Activated CD4-positive, alpha-beta T cell treated with anti-CD3 and anti-CD28 coated beads for 36 hours (primary cell): Measurements from ENCODE around the gene MORF4L1. TPM values are rescaled to one million over a fixed set of nuclear protein-coding genes. Genes with fewer than 3 reads are reported as not detected.
"Not testable (repeated sequence)": the region's sequence is repeated elsewhere in the genome, so short reads cannot be mapped to it uniquely, and the experiment has no call there.

Experiments
- ATAC-seq: fragments of 200-7000 bp; cut with Tn5 transposase; one replicate; pipeline ENCODE4 v1.10.0; 2021; ENCODE audit warnings: mild to moderate bottlenecking, moderate library complexity
- CTCF ChIA-PET: fragments of 350-600 bp; sonication (Branson Sonifier 250); formaldehyde crosslinking; loops from one replicate; lab custom pipeline; 2021; ENCODE audit warnings: antibody characterized with exemption; lab: Charles Lee
- POLR2A ChIA-PET: fragments of 350-600 bp; sonication (Branson Sonifier 250); formaldehyde crosslinking; loops from one replicate; lab custom pipeline; 2021; ENCODE audit warnings: antibody characterized with exemption, inconsistent platforms; lab: Charles Lee
- DNase-seq: peaks from one replicate; pipeline ENCODE4 v3.0.0-alpha.2; 2020
- H3K27ac Mint-ChIP-seq: one replicate; pipeline ENCODE4 v1.8.0; 2021; ENCODE audit warnings: mixed read lengths
- H3K27me3 Mint-ChIP-seq: one replicate; pipeline ENCODE4 v1.8.0; 2021; ENCODE audit warnings: mixed read lengths
- H3K36me3 Mint-ChIP-seq: one replicate; pipeline ENCODE4 v1.8.0; 2021; ENCODE audit warnings: low read depth, mixed read lengths
- H3K4me1 Mint-ChIP-seq: one replicate; pipeline ENCODE4 v1.8.0; 2021; ENCODE audit warnings: mixed read lengths
- H3K4me3 Mint-ChIP-seq: one replicate; pipeline ENCODE4 v1.8.0; 2021; ENCODE audit warnings: mild to moderate bottlenecking, moderate library complexity, mixed read lengths
- H3K9me3 Mint-ChIP-seq: one replicate; pipeline ENCODE4 v1.8.0; 2021; ENCODE audit warnings: low read depth, mixed read lengths
- intact Hi-C, 2 experiments: fragments of 100-400 bp; cut with DNase I in 1 of 2; cut with micrococcal nuclease in 1 of 2; formaldehyde crosslinking; loops; one replicate each; pipeline versions ENCODE4 v1.14.2 to v1.15.1; 2022 to 2024; cut with DNase I, micrococcal nuclease
- total RNA-seq, 2 experiments: library from RNA; stranded (reverse); gene quantifications; one replicate each; pipeline ENCODE4 v1.2.3, GENCODE V29; 2021

Gene MORF4L1, protein sequence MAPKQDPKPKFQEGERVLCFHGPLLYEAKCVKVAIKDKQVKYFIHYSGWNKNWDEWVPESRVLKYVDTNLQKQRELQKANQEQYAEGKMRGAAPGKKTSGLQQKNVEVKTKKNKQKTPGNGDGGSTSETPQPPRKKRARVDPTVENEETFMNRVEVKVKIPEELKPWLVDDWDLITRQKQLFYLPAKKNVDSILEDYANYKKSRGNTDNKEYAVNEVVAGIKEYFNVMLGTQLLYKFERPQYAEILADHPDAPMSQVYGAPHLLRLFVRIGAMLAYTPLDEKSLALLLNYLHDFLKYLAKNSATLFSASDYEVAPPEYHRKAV
- total RNA-seq, result 100 to 1,000 TPM; 260 to 353 TPM

DNA sequence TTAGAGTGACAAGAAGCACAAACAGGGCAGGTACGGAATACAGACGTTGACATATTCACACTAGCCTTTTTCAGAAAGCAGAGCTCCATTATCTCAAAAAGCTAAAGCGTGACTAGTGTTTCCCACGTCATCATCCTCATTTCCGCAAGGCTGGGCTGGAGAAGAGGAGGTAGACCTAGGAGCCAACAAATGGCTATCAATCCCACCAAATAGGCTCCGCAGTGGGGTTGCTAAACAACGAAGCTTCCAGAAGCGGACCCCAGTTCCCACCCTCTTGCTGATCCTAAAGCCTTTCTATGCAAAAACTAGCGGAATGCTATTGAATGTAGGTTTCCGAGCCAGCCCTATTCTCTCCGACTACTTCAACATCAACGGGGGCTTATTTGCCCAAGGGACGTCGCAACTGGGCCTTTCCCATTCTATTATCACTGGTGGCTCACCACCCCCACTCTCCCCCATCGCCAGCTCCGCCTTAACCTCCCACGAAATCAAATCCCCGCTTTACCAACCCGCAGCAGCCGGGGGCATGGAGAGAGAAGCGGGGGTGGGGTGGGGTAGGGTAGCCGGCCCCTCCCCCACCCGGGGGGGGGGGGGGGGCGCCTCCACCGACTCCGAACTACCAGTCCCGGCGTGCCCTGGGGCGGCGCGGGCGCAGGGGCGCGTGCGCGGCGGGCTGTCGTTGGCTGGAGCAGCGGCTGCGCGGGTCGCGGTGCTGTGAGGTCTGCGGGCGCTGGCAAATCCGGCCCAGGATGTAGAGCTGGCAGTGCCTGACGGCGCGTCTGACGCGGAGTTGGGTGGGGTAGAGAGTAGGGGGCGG, at the start of gene MORF4L1:
TSS of gene MORF4L1 (plus strand) at position 736 of the 817 bp plus-strand sequence. CDS start 128 bp downstream, outside the sequence.
- Mint-ChIP-seq H3K27ac (peak within 1 kb of the TSS; percentile 99), H3K27me3 (no peaks in the 10 kb centered on the region), H3K4me3 (peak within 1 kb of the TSS; percentile 99), H3K9me3 (no peaks in the 10 kb centered on the region), H3K4me1 (peaks cover 26% of the 10 kb centered on the region), H3K36me3 (peaks cover 18% of the 10 kb centered on the region)
- intact Hi-C loops, result loop anchor here (1.0 to 10.0 kb wide), 9 partner anchors 12 to 1282 kb away; partner anchors contain the start of genes IREB2 (in 2 of the 2), FAH (in 1 of the 2), IDH3A (in 1 of the 2) and ZFAND6 (in 1 of the 2)
- ATAC-seq (peak; percentile 85), DNase-seq (peak; percentile 98)
- ChIA-PET POLR2A (interaction anchor here (0.6 to 1.3 kb wide), 5 partner anchors 12 to 1026 kb away, joined by 3 to 7 read pairs (median 4); partner anchors contain the start of gene IREB2), CTCF (interaction anchor here (0.6 to 3.8 kb wide), 4 partner anchors 10 to 15 kb away, joined by 3 to 20 read pairs (median 4); no protein-coding TSS in a partner anchor)

DNA sequence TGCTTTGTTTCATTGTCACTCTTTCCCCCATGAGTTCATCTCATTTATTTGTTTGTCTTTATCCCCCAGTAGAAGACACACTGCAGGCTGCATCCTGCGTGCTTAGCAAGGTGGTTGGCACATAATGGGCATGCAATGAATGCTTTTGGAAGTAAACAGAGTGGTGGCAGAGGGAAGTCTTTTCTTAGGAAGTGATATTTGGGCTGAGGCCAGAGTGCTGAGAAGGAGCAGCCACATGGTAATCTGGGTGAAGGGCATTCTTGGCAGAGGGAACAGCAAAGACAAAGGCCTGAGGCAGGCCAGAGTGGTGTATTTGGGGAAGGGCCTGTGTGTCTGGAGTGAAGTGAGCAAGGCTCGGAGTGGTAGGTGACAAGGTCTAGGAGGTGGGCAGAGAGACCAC, 43.8 kb upstream of the MORF4L1 start:
- H3K9me3 Mint-ChIP-seq, result no peaks in the 10 kb centered on the region
- H3K4me3 Mint-ChIP-seq, result no peak overlapping the region
- H3K27me3 Mint-ChIP-seq, result peaks cover 15% of the 10 kb centered on the region
- intact Hi-C loops, result no loop called here
- H3K36me3 Mint-ChIP-seq, result no peaks in the 10 kb centered on the region
- no peak for DNase-seq
- peaks cover 3% of the 10 kb centered on the region for H3K4me1 Mint-ChIP-seq
- H3K27ac Mint-ChIP-seq, result no peak overlapping the region
- CTCF ChIA-PET, result no interaction called here
- POLR2A ChIA-PET, result no interaction called here
- ATAC-seq, result no peak

DNA sequence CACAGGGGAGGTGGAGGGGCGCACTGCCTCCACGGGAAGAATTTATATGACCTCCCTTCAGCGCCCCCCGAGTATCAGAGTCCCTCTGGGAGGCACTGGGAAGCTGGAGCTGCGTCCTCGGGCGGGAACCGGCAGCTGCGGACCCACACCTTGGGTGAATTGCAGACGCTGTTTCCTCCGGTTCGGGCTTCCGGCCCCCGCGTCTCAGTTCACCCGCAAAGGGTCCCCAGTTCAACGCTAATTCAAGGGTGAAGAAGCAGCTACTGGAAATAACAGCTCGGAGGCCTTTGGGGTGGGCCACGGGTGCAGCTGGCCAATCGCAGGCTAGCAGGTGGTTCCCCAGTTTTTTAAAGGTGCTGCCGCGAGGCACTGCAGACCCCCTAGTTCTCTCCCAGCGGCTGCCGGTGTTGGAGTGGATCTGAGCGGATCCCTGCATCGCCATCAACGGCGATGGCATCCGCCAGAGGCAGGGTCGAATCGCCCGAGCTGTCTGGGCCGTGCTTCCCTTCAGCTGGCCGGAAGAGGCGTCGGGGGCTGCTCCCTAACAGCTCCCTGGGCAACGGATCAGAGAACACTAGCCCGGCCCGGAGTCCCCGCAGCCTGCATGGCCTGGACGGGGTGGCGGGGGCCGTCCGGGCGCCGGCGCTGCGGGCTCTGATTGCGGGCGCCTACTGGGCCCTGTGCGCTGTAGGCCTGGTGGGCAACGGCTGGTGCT, 42.0 kb upstream of the MORF4L1 start:
- H3K9me3 Mint-ChIP-seq, result no peaks in the 10 kb centered on the region
- H3K27ac Mint-ChIP-seq, result peak overlapping the region; percentile 25
- ChIA-PET POLR2A (no interaction called here), CTCF (interaction anchor here (0.5 to 0.9 kb wide), 2 partner anchors 11 to 22 kb away, joined by 3 read pairs; no protein-coding TSS in a partner anchor)
- intact Hi-C loops, result no loop called here
- peaks cover 15% of the 10 kb centered on the region for H3K27me3 Mint-ChIP-seq
- DNase-seq (peak; percentile 31), ATAC-seq (peak; percentile 55)
- H3K36me3 Mint-ChIP-seq, result no peaks in the 10 kb centered on the region
- peaks cover 3% of the 10 kb centered on the region for H3K4me1 Mint-ChIP-seq
- peak overlapping the region; percentile 19 for H3K4me3 Mint-ChIP-seq

DNA sequence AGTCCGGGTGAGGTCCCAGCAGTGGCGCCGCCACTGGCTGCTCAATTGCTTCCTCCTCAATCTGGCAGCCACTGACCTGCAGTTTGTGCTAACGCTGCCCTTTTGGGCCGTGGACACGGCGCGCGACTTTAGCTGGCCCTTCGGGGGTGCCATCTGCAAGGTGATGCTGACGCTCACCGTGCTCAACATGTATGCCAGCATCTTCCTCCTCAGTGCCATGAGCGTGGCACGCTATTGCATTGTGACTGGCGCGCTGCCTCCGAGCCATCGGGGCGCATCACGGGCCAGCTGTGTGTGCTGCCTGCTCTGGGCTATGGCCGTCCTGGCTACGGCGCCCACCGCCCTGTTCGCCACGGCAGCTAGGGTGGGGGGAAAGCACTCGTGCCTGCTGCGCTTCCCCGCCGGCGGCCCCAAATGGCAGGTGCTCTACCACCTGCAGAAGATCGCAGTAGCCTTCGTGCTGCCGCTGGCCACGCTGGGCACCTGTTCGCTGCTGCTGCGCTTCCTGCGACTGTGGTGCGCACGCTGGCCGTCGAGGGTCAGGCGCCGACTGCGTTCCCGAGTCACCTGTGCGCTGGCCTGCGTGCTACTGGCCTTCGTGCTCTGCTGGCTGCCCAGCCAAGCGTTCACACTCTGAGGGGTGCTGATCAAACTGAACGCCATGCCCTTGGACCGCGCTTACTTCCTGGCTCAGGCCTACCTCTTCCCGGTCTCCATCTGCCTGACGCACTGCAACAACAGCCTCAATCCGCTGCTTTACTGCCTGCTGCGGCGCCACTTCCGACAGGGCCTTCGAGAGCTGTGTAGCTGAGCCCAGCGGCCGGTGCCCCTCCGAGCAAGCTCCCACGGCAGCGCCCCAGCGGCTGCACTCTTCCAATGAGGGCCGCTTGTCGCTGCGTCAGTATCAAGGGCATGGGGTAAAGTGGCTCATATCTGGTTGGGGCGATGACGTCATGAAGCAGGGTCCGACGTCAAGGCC, 41.2 kb upstream of the MORF4L1 start:
- Mint-ChIP-seq H3K36me3 (no peaks in the 10 kb centered on the region), H3K27ac (no peak overlapping the region), H3K27me3 (peaks cover 15% of the 10 kb centered on the region), H3K4me1 (peaks cover 3% of the 10 kb centered on the region), H3K9me3 (no peaks in the 10 kb centered on the region), H3K4me3 (no peak overlapping the region)
- CTCF ChIA-PET, result interaction anchor here (0.5 to 0.9 kb wide), 2 partner anchors 12 to 23 kb away, joined by 3 read pairs; no protein-coding TSS in a partner anchor
- no peak for DNase-seq
- intact Hi-C loops, result no loop called here
- ATAC-seq, result no peak
- POLR2A ChIA-PET, result no interaction called here

DNA sequence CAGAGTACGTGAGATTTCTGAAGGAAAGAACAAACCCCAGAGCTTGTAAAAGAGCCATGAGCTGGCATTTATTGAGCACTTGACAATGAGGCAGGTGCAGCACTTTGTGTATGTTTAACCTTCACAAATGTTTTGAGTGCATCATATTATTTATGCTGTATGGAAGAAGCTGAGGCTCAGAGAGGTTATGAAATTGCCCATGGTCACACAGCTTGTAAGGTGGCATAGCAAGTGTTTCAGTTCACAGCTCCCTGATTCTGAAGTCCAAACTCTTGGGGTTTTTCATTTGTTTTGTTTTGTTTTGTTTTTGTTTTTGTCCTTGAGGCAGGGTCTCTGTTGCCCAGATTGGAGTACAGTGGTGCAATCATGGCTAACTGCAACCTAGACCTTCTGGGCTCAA, 36.4 kb upstream of the MORF4L1 start:
- DNase-seq, result no peak
- intact Hi-C loops, result no loop called here
- Mint-ChIP-seq H3K4me3 (no peak overlapping the region), H3K36me3 (no peaks in the 10 kb centered on the region), H3K27me3 (peaks cover 12% of the 10 kb centered on the region), H3K9me3 (no peaks in the 10 kb centered on the region), H3K27ac (no peak overlapping the region), H3K4me1 (no peaks in the 10 kb centered on the region)
- ChIA-PET CTCF (interaction anchor here (1.0 kb wide), 1 partner anchor 24 kb away, joined by 4 read pairs; no protein-coding TSS in a partner anchor), POLR2A (no interaction called here)
- ATAC-seq, result no peak

DNA sequence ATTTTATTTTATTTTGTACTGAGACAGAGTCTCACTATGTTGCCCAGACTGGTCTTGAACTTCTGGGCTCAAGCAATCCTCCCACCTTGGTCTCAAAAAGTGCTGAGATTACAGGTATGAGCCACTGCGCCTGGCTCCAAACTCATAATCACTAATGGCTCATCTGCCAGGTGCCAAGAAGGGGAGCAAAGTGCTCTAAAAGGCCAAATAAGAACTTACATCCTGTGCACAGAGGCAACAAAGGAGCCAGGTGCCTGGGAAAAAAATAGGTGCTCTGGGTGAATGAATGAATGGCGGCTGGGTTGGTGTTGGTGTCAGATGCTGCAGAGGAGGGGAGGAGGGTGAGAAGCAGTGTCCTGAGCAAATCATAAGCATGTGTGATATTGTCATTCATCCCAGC, 35.6 kb upstream of the MORF4L1 start:
- H3K27ac Mint-ChIP-seq, result no peak overlapping the region
- no peaks in the 10 kb centered on the region for H3K4me1 Mint-ChIP-seq
- peaks cover 7% of the 10 kb centered on the region for H3K27me3 Mint-ChIP-seq
- no peaks in the 10 kb centered on the region for H3K36me3 Mint-ChIP-seq
- no peak for DNase-seq
- ChIA-PET POLR2A (no interaction called here), CTCF (no interaction called here)
- intact Hi-C loops, result no loop called here
- ATAC-seq, result no peak
- H3K4me3 Mint-ChIP-seq, result no peak overlapping the region
- no peaks in the 10 kb centered on the region for H3K9me3 Mint-ChIP-seq

DNA sequence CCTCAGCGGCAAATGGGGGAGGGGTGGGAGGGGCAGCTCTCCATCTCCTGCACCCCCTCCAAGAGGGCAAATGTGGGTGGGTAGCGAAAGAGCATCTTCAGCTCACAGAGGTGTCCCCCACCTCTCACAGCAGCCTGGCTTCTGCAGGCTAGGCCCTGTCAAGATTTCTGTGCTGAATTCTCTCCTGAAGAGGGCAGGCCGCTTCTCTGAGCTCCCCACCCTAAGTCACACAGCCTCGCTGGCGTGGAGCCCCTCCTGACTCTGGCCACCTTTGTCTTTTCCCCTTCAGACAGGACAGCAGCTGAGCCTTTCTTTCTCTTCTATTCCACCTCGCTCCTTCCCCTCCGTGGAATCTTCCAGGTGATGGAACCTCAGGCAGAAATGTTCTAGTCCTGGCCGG, 35.1 kb upstream of the MORF4L1 start:
- Mint-ChIP-seq H3K27ac (no peak overlapping the region), H3K4me1 (no peaks in the 10 kb centered on the region), H3K36me3 (no peaks in the 10 kb centered on the region), H3K9me3 (no peaks in the 10 kb centered on the region), H3K27me3 (peaks cover 5% of the 10 kb centered on the region), H3K4me3 (no peak overlapping the region)
- intact Hi-C loops, result no loop called here
- ChIA-PET CTCF (no interaction called here), POLR2A (no interaction called here)
- ATAC-seq, result no peak
- no peak for DNase-seq

DNA sequence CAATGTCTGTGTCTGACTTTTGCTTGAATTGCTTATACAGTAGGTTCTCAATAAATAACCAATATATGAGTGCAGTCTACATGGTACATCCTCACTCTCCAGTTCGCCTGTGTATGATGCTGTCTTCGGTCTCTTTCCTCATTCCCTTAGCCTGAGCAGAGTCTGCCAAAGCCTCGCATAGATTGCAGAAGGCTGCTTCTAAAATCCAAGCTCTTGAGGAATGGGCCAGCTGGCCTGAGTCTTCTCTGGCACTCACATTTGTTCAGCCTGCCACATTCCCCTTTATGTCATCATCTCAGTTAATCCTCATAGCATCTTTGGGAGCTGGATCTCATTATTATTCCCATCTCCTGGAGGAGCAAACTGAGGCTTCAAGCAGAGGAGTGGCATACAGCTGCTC, 34.2 kb upstream of the MORF4L1 start:
- Mint-ChIP-seq H3K9me3 (no peaks in the 10 kb centered on the region), H3K27me3 (no peaks in the 10 kb centered on the region), H3K27ac (no peak overlapping the region), H3K4me1 (no peaks in the 10 kb centered on the region), H3K4me3 (no peak overlapping the region), H3K36me3 (no peaks in the 10 kb centered on the region)
- POLR2A ChIA-PET, result no interaction called here
- ATAC-seq, result no peak
- intact Hi-C loops, result no loop called here
- CTCF ChIA-PET, result interaction anchor here (1.0 to 1.1 kb wide), 2 partner anchors 9 to 10 kb away, joined by 3 read pairs; no protein-coding TSS in a partner anchor
- DNase-seq, result no peak

DNA sequence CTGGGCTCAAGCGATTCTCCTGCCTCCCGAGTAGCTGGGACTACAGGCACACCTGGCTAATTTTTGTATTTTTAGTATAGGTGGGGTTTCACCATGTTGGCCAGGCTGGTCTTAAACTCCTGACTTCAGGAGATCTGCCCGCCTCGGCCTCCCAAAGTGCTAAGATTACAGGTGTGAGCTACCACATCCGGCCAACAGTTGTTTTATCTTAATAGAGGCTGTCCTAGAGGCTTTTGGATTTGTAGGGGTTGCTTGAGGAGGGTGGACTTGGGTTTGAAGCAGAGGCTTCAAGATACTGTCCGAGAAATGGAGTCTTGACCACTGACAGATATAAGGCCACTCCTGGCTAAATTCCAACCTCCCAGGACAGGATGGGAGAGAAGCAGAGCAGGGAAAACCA, 33.5 kb upstream of the MORF4L1 start:
- DNase-seq, H3K4me3 Mint-ChIP-seq, intact Hi-C loops, H3K9me3 Mint-ChIP-seq, POLR2A ChIA-PET, H3K27ac Mint-ChIP-seq, ATAC-seq, H3K4me1 Mint-ChIP-seq, H3K36me3 Mint-ChIP-seq, H3K27me3 Mint-ChIP-seq: not testable (repeated sequence)
- CTCF ChIA-PET, result interaction anchor here (1.0 to 1.1 kb wide), 2 partner anchors 9 kb away, joined by 3 read pairs; no protein-coding TSS in a partner anchor

DNA sequence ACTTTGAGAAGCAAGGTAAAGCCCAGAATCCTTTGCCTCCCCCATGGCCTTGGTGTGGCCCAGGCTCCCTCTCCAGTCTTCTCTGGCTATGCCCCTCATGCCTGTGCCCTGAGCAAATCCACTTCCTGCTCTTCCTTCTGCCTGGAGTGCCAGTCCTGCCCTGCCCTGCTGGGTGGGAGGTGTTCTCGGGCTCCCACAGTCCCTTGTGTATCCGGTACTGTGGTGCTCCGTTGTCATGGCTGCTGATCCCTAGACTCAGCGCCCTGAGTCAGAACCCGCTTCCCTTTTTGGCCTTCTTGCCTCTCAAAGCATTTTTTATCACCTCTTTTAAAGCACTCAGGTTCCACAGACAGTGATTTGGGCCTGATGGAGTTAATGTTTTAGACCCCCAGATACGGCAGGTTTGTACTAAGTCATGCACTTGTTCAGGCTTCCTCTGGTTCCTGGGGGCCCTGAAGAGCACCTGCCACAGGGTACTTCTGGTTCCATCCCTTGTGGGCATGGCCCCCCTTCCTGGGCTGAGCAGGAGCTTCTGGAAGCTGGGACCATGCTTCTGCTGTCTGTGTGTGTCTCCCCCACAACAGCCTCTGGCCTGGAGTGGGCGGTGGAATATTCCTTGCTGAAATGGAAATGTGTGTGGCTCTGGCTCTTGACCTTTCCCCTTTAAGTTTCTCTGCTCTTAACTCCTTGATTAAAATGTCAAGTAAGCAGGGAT, 31.9 kb upstream of the MORF4L1 start:
- DNase-seq, result no peak
- CTCF ChIA-PET, result no interaction called here
- H3K4me3 Mint-ChIP-seq, result no peak overlapping the region
- intact Hi-C loops, result no loop called here
- H3K27me3 Mint-ChIP-seq, result no peaks in the 10 kb centered on the region
- H3K36me3 Mint-ChIP-seq, result no peaks in the 10 kb centered on the region
- H3K9me3 Mint-ChIP-seq, result no peaks in the 10 kb centered on the region
- no peak for ATAC-seq
- H3K4me1 Mint-ChIP-seq, result no peaks in the 10 kb centered on the region
- no peak overlapping the region for H3K27ac Mint-ChIP-seq
- POLR2A ChIA-PET, result no interaction called here
